Measurements from ENCODE around the gene MOV10.

The MOV10 gene

DNA sequence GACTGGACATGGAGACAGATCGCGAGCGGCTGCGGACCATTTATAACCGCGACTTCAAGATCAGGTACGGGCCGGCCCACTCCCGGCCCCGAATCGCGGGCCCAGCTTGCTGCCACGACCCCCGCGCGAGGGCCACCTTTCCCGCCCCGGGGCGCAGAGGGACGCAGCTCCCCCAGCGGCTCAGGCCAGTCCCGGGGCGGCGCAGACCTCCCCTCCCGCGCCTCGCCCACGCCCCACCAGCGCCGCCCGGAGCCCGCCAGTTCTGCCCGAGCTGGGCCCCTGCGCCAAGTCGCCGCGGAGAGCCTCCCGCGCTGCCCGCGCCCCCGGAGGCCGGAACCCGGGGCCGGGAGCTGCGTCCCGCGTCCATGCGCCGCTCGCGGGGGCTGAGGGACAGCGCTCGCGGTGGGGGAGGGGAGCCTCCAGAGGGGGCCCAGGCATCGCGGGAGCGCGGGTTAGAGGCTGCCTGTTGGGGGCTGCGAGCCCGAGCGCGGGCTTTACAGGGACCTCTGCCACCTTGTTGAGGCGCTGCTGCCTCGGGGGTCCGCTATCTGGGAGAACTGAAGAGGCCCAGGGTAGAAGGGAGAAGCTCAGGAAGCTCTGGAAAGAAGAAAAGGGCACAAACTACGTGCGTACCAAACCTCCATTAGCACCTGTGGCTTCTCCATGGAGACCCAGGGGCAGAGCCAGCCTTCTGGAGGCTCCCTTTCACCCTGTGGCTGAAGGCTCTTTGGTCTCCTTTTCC is 698 bp downstream of the MOV10 start:
- peak overlapping the region; percentile 92 for H3K4me3 ChIP-seq (ENCODE audit: low read length)
- no peak for DNase-seq (ENCODE audit: low read depth)

DNA sequence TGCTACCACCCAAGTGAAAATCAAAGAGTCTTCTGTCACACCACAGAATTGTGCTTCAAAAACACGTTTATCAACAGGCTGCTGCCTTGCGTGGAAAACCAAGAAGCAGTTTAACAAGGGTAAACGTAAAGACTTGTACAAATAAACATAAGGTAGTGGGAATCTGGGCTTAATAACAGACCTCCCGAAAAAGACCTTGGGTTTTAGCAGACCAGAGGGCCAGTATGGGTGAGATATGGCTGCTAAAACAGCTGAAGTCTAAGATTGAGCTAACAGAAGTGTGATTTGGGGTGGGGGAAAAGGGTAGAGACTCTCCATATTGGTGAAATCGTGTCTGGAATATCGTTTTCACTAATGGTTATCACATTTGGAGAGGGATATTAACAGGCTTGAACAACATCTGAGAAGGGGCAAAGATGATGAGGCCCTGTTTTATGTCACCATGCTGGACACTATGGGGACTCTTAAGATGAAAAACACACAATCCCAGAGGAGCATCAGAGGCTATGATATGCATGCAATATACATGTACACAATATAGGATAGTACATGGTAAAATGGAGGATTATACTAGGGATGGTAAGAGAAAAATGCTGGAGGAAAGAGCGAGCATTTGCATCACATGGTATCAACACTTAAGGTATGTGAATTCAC is 1.4 kb downstream of the MOV10 start:
- TF ChIP-seq, protein P1, sequence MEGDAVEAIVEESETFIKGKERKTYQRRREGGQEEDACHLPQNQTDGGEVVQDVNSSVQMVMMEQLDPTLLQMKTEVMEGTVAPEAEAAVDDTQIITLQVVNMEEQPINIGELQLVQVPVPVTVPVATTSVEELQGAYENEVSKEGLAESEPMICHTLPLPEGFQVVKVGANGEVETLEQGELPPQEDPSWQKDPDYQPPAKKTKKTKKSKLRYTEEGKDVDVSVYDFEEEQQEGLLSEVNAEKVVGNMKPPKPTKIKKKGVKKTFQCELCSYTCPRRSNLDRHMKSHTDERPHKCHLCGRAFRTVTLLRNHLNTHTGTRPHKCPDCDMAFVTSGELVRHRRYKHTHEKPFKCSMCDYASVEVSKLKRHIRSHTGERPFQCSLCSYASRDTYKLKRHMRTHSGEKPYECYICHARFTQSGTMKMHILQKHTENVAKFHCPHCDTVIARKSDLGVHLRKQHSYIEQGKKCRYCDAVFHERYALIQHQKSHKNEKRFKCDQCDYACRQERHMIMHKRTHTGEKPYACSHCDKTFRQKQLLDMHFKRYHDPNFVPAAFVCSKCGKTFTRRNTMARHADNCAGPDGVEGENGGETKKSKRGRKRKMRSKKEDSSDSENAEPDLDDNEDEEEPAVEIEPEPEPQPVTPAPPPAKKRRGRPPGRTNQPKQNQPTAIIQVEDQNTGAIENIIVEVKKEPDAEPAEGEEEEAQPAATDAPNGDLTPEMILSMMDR (IDR thresholded peaks at IDR 0.05; ENCODE audit: insufficient read depth, low read depth, low read length, missing control alignments) = no peak
- DNase-seq (ENCODE audit: low read depth) = no peak
- peak overlapping the region; percentile 92 for H3K4me3 ChIP-seq (ENCODE audit: low read length)

More for the DNA sequence above, 698 bp downstream of the MOV10 start:
- TF ChIP-seq, protein P1 (IDR thresholded peaks at IDR 0.05; ENCODE audit: insufficient read depth, low read depth, low read length, missing control alignments) = no peak

GRCh38 chr1:112676543-112676942 is 2.1 kb downstream of the MOV10 start:
- TF ChIP-seq, protein P1 (IDR thresholded peaks at IDR 0.05; ENCODE audit: insufficient read depth, low read depth, low read length, missing control alignments) = no peak
- no peak overlapping the region for H3K4me3 ChIP-seq (ENCODE audit: low read length)
- no peak for DNase-seq (ENCODE audit: low read depth)

DNA sequence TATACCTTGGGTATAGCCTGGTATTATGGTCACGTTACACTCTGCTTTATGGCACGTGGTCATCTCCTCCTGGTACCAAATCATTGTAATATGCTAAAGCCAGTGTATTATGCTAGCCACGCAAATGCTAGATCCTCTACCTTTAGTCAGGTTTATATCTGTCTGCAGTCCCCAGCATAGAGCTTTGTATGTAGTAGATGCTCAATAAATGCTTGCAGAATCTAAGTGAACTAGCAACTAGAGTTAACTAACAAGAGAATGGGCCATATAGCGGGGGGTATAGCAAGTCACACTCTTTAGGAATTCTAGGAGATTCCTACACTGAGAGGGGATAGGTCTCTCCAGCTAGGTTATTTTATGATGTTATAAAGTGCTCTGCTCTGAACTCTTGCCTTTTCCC is 3.0 kb downstream of the MOV10 start:
- no peak overlapping the region for H3K4me3 ChIP-seq (ENCODE audit: low read length)
- DNase-seq (ENCODE audit: low read depth) = no peak
- TF ChIP-seq, protein P1 (IDR thresholded peaks at IDR 0.05; ENCODE audit: insufficient read depth, low read depth, low read length, missing control alignments) = no peak

DNA sequence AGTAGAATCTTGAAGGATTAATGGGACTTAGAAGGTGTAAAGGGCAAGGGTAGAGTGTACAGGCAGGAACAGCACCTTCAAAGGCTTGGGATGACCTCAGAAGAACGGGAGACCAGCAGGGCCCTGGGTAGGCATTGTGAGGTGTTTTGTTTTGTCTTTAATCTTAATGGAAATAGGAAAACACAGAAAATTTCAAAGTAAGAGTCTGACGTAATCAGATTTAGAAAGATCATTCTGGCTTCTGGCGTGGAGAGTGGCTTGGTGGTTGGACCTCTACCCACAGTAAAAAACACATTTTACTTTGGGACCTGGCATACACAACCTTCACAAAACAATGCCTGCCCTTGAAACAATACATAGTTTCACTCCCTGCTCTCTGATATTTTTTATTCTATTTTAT is 4.1 kb downstream of the MOV10 start:
- no peak for DNase-seq (ENCODE audit: low read depth)
- TF ChIP-seq, protein P1 (IDR thresholded peaks at IDR 0.05; ENCODE audit: insufficient read depth, low read depth, low read length, missing control alignments) = no peak
- no peak overlapping the region for H3K4me3 ChIP-seq (ENCODE audit: low read length)

DNA sequence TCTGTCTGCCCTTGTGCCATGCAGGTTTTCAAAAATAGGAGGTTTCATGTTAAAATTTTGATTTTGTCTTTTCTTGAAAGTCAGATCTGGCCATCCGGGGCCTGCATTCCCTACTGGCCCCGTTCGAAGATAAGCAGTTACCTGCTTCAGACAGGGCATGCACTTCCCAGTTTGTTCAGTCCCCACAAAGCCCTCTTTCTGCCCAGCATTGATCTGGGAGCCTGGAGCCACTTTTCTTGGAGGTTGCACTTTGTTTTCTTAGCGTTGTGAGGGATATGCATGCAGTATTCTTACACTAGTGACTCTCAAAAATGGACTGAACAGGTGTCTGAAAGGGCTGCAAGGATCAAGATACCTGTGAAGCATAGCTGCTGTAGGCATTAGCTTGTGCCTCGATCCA is 11.5 kb downstream of the MOV10 start:
- TF ChIP-seq, protein P1 (IDR thresholded peaks at IDR 0.05; ENCODE audit: insufficient read depth, low read depth, low read length, missing control alignments) = no peak
- H3K4me3 ChIP-seq (ENCODE audit: low read length) = no peak overlapping the region
- no peak for DNase-seq (ENCODE audit: low read depth)

Data from epithelial cell of esophagus (primary cell).